ENCODE results near the gene ADAM22.
"Not testable (repeated sequence)": the region's sequence is repeated elsewhere in the genome, so short reads cannot be mapped to it uniquely, and the experiment has no call there.

The ADAM22 gene, protein sequence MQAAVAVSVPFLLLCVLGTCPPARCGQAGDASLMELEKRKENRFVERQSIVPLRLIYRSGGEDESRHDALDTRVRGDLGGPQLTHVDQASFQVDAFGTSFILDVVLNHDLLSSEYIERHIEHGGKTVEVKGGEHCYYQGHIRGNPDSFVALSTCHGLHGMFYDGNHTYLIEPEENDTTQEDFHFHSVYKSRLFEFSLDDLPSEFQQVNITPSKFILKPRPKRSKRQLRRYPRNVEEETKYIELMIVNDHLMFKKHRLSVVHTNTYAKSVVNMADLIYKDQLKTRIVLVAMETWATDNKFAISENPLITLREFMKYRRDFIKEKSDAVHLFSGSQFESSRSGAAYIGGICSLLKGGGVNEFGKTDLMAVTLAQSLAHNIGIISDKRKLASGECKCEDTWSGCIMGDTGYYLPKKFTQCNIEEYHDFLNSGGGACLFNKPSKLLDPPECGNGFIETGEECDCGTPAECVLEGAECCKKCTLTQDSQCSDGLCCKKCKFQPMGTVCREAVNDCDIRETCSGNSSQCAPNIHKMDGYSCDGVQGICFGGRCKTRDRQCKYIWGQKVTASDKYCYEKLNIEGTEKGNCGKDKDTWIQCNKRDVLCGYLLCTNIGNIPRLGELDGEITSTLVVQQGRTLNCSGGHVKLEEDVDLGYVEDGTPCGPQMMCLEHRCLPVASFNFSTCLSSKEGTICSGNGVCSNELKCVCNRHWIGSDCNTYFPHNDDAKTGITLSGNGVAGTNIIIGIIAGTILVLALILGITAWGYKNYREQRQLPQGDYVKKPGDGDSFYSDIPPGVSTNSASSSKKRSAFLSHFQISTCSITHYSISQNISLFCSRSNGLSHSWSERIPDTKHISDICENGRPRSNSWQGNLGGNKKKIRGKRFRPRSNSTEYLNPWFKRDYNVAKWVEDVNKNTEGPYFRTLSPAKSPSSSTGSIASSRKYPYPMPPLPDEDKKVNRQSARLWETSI

GRCh38 chr7:87933953-87934698 lies at the start of gene ADAM22:
Gene ADAM22, plus strand, starts transcription at chr7:87934251. Its CDS starts 215 bp downstream, at chr7:87934466.
- peak; percentile 89 for DNase-seq (ENCODE audit: low read depth, low spot score)
- peak within 1 kb of the TSS; percentile 70 for H3K4me3 ChIP-seq (ENCODE audit: low read depth, low read length)
- no peak for TF ChIP-seq CTCF (IDR thresholded peaks at IDR 0.05; ENCODE audit: low read depth, low read length)
- in situ Hi-C loops (cut with HindIII; ENCODE audit: low sequenced_read_pairs): no loop called here

DNA sequence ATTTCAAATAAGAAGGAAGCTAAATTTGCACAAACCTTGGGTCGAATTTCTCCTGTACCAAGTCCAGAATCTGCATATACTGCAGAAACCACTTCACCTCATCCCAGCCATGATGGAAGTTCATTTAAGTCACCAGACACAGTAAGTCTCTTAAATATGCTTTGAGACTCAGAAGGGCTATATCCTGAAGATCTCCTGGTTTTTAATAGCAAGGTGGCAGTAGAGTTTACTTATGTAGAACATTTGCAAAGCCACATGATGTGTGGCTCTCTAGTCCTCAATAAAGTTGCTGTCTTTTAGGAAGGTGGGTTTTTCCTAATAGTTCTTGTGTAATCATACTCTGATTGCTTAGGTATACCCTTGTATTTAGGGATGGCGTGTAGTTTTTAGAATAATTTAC lies 49.0 kb upstream of the ADAM22 start:
- no peak for TF ChIP-seq CTCF (IDR thresholded peaks at IDR 0.05; ENCODE audit: low read depth, low read length)
- no peak overlapping the region for H3K4me3 ChIP-seq (ENCODE audit: low read depth, low read length)
- peak; percentile 26 for DNase-seq (ENCODE audit: low read depth, low spot score)
- in situ Hi-C loops (cut with HindIII; ENCODE audit: low sequenced_read_pairs): no loop called here

DNA sequence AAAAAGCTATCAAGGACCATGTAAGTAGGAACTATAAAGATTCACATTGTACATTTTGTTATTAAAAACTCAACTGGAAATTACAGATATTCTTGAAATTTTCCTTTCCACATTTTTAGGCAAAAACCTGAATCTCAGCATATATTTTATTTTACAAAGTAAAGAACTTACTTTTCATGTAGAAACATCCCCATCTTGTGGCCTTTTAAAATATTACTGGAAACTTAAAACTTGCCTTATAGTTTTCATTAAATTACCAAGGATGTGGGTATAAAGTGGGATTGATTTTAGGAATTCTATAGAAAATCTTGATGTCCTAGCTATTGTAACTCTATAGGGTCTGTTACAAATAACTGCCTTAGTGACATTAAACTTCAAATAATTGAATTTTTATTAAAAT lies 47.2 kb upstream of the ADAM22 start:
- TF ChIP-seq CTCF (IDR thresholded peaks at IDR 0.05; ENCODE audit: low read depth, low read length): peak; percentile 1
- peak; percentile 67 for DNase-seq (ENCODE audit: low read depth, low spot score)
- in situ Hi-C loops (cut with HindIII; ENCODE audit: low sequenced_read_pairs): no loop called here
- H3K4me3 ChIP-seq (ENCODE audit: low read depth, low read length): no peak overlapping the region

DNA sequence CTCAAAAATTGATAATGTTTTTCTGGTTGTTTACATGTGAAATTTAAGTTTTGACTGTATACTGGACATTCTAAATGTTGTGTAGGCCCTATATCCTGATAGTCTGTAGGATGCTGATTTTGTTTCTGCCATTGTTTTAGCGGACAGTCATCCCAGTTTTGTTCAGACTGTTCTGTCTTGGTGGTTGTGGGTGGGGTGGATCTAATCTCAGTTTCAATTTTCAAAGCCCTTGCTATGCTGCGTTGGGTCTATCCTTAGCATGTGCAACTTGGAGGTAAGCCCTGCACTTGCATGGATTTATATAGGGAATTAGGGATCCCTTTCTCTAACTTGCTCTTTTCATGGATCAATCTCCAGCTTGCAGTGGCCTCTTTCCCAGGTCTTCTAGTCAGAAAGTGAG lies 38.7 kb upstream of the ADAM22 start:
- in situ Hi-C loops (cut with HindIII; ENCODE audit: low sequenced_read_pairs): no loop called here
- TF ChIP-seq CTCF (IDR thresholded peaks at IDR 0.05; ENCODE audit: low read depth, low read length): no peak
- no peak for DNase-seq (ENCODE audit: low read depth, low spot score)
- H3K4me3 ChIP-seq (ENCODE audit: low read depth, low read length): no peak overlapping the region

DNA sequence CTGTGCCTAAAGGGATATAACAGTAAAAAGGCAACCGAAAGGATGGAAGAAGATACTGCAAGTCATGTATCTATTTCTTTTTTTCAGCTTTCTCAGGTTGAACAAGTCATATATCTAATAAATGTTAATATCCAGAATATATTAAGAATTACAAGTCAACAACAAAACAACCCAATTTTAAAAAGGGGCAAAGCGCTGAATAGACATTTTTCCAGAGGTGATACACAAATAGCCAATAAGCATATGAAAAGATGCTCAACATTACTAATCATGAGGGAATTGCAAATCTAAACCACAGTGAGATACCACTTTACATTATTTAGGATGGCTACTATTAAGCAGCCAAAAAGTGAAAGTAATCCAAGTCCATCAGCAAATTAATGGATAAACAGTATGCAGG lies 34.8 kb upstream of the ADAM22 start:
- H3K4me3 ChIP-seq (ENCODE audit: low read depth, low read length): no peak overlapping the region
- no peak for TF ChIP-seq CTCF (IDR thresholded peaks at IDR 0.05; ENCODE audit: low read depth, low read length)
- in situ Hi-C loops (cut with HindIII; ENCODE audit: low sequenced_read_pairs): no loop called here
- no peak for DNase-seq (ENCODE audit: low read depth, low spot score)

- H3K4me3 ChIP-seq (ENCODE audit: low read depth, low read length); in situ Hi-C loops (cut with HindIII; ENCODE audit: low sequenced_read_pairs); DNase-seq (ENCODE audit: low read depth, low spot score): not testable (repeated sequence)
Observed at GRCh38 chr7:87907136-87907906, 26.7 kb upstream of the ADAM22 start.

DNA sequence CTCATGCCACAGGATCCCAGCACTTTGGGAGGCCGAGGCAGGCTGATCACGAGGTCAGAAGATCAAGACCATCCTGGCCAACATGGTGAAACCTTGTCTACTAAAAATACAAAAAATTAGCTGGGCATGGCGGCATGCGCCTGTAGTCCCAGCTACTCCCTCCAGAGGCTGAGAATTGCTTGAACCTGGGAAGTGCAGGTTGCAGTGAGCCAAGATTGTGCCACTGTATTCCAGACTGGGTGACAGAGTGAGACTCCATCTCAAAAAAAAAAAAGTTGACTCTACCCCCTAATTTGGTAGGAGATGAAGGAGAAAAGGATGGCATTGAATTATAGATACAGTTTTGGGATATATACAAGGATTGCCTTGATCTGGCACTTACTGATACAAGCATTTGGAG lies 25.2 kb upstream of the ADAM22 start:
- in situ Hi-C loops (cut with HindIII; ENCODE audit: low sequenced_read_pairs); H3K4me3 ChIP-seq (ENCODE audit: low read depth, low read length); DNase-seq (ENCODE audit: low read depth, low spot score): not testable (repeated sequence)
